Activated naive CD8-positive, alpha-beta T cell (primary cell): ENCODE results near the gene FAM24A.

Experiments
- H3K27ac Mint-ChIP-seq: one replicate; pipeline ENCODE4 v1.8.0; 2021; ENCODE audit warnings: mixed read lengths
- H3K27me3 Mint-ChIP-seq: one replicate; pipeline ENCODE4 v1.8.0; 2021; ENCODE audit warnings: mixed read lengths
- H3K36me3 Mint-ChIP-seq: one replicate; pipeline ENCODE4 v1.8.0; 2021; ENCODE audit warnings: mixed read lengths
- H3K4me1 Mint-ChIP-seq: one replicate; pipeline ENCODE4 v1.8.0; 2021; ENCODE audit warnings: low read depth, mixed read lengths
- H3K4me3 Mint-ChIP-seq: one replicate; pipeline ENCODE4 v1.8.0; 2021; ENCODE audit warnings: mild to moderate bottlenecking, mixed read lengths
- H3K9me3 Mint-ChIP-seq: one replicate; pipeline ENCODE4 v1.8.0; 2021; ENCODE audit warnings: low read depth, mixed read lengths

FAM24A gene

GRCh38 chr10:122957474-122957873 lies 47.1 kb downstream of the FAM24A start:
- Mint-ChIP-seq H3K9me3 (no peaks in the 10 kb centered on the region), H3K27me3 (peaks cover 5% of the 10 kb centered on the region), H3K27ac (no peak overlapping the region), H3K4me1 (peaks cover 13% of the 10 kb centered on the region), H3K36me3 (peaks cover 5% of the 10 kb centered on the region), H3K4me3 (no peak overlapping the region)

DNA sequence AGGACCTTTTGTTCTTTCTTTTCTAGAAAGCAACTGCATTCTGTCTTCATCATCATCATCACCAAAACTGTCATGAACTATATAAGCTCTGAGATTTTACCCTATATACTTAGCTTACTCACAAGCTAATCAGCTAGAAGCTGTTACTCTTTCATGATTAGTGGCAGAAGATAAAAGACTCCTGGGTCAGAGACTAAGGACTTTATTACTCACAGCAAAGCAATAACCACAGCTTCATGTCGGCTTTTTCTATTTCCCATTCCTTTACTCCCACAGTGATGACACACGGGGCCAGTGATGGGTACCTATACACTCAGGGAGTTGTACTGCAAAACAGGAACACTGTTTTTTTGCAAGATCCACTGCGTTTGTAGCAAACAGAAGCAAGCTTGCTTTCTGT lies 52.0 kb downstream of the FAM24A start:
- H3K27me3 Mint-ChIP-seq: peaks cover 11% of the 10 kb centered on the region
- no peak overlapping the region for H3K27ac Mint-ChIP-seq
- H3K4me1 Mint-ChIP-seq: no peaks in the 10 kb centered on the region
- no peak overlapping the region for H3K4me3 Mint-ChIP-seq
- peaks cover 27% of the 10 kb centered on the region for H3K36me3 Mint-ChIP-seq
- H3K9me3 Mint-ChIP-seq: peaks cover 15% of the 10 kb centered on the region
